ENCODE data around the gene RBPJ. TPM values are rescaled to one million over a fixed set of nuclear protein-coding genes. Genes with fewer than 3 reads are reported as not detected.

The RBPJ gene
- total RNA-seq, 1 donor from 2014 or later, result 28.6 TPM

GRCh38 chr4:26478330-26478729 lies 157.5 kb downstream of the RBPJ start:
- DNase-seq (ENCODE audit: extremely low read depth, low read depth, low spot score), result no peak

DNA sequence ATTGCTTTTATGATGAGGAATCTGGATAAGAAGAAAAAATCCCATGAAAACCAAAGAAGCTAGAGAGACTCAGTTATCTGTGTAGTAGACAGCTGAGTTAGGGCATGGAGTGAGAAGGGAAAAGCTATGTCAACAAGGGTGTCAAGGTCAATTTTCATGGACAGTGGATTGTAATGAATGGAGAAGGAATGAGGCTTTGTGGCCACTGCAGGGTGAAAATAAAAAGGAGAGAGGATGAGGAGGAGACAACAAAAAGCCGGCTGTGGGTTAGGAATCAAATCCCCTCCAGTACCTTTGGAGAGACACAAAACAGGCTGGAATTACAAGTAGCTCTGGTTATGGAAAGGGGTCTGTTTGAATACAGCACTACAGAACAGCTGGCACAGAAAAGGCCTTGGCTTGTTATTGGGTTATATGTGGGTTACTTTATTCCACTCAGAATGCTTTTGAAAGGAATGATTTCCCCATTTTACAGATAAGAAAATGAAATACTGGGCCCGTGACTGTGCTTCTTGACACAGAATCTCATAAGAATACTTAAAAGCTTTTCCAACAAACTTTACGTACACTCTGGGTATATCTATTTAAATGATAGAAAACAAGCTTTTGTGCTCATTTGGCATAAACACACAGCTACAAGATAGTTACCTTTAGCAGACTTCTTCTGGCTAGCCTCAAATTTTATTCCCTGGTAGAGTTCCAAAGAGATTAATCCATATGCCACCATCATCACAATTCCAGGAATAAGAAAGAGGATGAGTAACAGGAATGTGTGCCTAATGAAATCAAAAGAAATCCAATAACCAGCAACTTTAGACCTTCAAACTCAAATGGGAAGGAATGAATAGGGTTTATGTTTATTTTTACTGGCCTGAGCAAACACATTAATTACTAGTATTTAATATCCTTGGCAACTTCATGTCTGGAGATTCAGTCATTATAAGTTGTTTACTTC lies 162.0 kb downstream of the RBPJ start:
- DNase-seq (ENCODE audit: extremely low read depth, low read depth, low spot score), result no peak

- DNase-seq (ENCODE audit: extremely low read depth, low read depth, low spot score), result no peak
Measured at GRCh38 chr4:26484032-26484515, 163.3 kb downstream of the RBPJ start.

- no peak for DNase-seq (ENCODE audit: extremely low read depth, low read depth, low spot score)
Measured at GRCh38 chr4:26484516-26484915, 163.7 kb downstream of the RBPJ start.

Other genes starting within 250 kb of the RBPJ start
- not detected in 2 replicates for gene CCKAR, start 169.5 kb downstream of the RBPJ start, total RNA-seq

All from glomerular endothelial cell (primary cell).